Stimulated activated CD8-positive, alpha-beta memory T cell treated with anti-CD3 and anti-CD28 coated beads, Interleukin-2, amount 100 ng/mL, for 1 hour (primary cell): ENCODE measurements around the gene OR5K2.

ENCODE experiments used
- DNase-seq, 2 donors: peaks; one replicate each; pipeline ENCODE4 v3.0.0-alpha.2; 2020; ENCODE audit warnings: low read depth in 2 of 2

OR5K2 gene

DNA sequence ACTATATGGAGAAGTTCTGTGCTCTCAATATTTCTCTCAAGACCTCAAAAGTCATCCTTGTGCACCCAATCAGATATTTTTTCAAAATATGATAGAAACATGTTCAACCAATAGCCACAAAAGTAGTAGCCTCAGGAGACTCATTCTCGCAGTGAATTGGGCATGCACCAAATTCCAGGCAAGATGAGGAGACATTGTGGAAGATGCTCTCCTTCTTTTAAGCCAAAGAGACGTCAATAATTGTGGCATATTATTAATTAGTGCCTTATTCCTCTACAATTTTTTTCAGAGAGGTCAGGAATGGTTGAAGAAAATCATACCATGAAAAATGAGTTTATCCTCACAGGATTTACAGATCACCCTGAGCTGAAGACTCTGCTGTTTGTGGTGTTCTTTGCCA is at the start of gene OR5K2:
Gene OR5K2, plus strand, starts transcription at position 301 of the 400 bp plus-strand sequence. Its CDS starts 0 bp downstream, at position 301.
- no peak for DNase-seq

DNA sequence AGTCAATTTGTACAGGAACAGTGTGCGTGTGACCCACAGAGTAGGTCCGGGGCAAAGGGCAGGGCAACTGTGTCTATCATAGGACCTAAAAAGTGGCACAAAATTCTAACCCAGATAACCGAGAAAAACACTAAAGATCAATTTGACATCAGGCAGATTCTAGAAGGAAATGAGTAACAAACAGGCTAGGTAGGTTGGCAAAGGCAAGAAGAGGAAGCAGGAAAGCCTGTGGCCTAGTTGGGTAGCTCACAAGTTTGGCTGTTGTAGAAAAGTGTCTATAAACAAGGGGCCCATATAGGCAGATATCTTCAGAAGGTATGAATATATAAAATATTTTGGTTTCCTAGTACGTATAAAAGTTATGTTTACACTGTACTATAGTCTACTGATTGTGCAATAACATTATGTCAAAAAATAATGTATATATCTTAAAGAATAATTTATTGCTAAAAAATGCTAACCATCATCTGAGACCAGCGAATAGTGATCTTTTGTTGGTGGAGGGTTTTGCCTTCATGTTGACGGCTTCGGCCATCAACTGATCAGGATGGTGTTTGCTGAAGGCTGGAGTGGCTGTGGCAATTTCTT is 47.8 kb upstream of the OR5K2 start:
- DNase-seq = no peak

DNA sequence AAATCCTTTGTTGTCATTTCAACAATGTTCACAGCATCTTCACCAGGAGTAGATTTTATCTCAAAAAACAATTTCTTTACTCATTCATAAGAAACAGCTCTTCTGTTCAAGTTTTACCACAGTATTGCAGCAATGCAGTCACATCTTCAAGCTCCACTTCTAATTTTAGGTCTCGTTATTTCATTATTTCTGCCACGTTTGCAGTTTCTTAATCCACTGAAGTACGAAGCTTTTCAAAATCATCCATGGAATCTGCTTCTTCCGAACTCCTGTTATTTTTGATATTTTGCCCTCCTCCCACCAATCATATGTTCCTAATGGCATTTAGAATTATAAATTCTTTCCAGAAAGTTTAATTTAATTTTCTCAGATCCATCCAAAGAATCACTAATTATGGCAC is 47.1 kb upstream of the OR5K2 start:
- no peak for DNase-seq

DNA sequence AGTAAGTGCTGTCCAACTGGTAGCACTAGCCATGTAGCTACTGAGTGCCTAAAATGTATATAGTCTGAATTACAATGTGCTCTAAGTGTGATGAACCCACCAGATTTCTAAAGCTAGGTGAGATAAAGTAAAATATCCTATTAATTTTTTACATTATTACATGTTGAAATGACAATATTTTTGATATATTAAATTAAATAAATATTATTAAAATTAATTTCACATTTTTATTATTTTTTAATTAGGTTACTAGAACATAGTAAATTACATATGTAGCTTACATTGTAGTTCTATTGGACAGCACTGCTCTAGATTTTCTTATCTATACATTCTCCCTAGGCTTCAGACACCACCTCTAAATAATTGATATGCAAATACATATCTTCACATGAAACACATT is 43.7 kb upstream of the OR5K2 start:
- no peak for DNase-seq

DNA sequence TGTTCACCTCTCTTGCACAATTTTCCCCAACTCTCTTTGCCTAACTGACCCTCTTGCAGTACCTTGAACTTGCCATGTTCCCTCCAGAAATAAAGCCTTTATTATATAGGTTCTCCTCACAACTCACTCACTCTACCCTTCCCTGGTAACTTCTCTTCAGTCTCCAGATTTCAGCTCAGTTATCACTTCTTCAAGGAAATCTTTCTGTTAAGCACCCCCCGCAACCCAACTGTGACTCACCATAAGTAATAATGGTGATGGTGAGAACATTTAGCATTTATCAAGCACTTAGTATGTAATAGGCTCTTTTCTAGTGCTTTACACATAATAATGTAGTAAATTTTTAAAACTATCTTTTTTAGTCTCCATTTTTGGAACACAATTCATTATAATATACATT is 42.6 kb upstream of the OR5K2 start:
- no peak for DNase-seq

DNA sequence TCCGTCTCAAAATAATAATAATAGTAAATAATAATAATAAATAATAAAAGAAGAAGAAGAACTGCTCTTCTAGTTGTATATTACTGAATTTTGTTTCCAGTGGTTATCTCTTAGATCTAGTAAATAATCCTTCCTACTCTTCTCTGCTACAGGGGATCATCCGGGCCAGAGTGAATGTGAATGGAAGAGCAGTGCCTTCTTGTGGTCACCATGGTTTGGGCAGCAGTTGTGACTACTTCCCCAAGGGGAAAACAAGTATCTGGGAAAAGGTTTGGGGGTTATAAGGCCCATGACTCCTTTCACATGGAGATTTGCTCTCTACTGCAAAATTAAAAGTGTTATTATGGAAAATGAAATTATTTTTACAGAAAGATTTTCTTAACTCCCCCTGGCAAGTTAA is 39.9 kb upstream of the OR5K2 start:
- no peak for DNase-seq

DNA sequence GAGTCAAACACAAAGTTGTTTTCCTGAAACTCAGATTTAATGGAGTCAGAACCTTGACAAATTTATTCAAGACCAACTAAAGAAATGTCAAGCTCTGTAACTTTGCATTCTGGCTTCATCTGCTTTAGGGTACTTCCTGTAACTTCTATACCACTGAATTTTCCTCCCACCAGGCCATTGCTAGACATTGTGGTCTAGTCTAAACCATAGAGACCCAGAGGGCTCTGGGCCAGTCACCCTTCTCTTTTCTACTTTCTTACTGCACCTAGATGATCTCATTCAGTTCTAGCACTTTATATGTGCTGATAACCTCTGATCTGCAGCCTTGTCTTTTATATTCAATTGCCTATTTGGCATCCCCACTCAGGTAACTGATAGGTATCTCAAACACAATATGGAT is 37.3 kb upstream of the OR5K2 start:
- DNase-seq = no peak

DNA sequence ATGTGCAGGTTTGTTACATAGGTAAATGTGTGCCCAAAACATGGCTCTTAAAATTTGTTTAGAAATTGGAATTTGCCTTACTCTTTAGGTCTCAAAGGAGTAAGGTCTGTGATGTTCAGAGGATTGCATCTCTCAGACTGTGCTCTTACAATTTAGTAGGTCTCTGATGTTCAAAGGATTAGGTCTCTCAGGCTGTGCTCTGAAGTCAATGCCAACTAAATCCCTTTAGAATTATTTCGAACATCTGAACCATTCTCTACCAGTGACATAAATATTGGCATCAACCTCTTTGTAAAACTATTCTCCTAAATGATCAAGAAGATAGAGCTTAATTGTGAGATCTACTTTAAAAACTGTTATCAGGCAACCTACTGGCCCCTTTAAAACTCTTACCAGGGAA is 34.6 kb upstream of the OR5K2 start, which contains the start of gene OR5K1:
Gene OR5K1, plus strand, starts transcription at position 301 of the 400 bp plus-strand sequence. CDS start 6,376 bp downstream, outside the sequence.
- no peak for DNase-seq

DNA sequence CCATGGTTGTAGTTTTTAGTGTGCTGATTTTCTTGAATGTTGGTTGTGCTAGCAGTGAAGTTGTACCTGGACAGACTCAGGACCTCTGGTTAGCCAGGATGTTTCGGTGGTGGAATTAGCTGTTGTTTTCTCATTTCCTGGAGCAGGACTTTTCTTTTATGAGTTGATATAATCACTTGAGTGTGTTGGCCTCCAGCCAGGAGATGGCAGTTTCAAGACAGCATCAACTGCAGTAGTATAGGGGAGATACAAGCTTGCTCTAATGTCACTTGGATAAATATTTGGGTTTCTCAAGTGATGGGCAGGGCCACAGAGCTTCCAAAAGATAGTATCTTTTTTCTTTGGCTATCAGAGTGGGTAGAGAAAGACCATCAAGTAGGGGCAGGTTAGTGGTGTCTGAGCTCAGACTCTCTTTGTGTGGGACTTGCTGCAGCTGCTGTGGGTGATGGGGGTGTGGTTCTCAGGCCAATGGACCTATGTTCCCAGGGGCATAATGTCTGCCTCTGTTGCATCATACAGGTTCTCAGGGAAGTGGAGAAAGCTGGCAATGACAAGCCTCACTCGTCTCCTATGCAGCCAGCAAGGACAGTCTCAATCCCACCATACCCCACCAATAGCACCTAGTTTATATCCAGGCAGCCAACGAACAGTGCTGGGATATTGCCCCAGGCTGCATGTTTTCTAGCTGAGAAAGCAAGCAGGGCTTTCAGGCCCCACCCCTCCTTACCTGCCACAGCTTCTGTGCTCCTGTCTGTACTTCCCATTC is 14.6 kb upstream of the OR5K2 start:
- DNase-seq = no peak

DNA sequence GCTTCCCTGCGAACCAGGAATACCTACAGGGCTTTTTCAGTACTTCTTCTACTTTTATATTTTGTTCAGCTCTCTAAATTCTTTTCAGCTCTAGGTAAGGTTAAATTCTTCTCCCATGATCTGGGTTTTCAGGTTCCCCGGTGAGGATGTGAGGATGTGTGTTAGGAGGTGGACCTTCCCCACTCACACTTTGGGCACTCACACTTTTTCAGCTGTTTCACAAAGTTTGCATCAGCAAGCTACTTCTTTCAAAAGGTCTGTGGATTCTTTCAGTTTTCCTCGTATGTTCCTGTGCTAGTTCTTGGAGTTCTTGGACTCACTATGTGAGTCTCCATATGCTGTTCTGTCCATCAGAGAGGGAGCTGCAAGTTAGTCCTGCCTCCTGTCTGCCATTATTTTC is 13.9 kb upstream of the OR5K2 start:
- no peak for DNase-seq

DNA sequence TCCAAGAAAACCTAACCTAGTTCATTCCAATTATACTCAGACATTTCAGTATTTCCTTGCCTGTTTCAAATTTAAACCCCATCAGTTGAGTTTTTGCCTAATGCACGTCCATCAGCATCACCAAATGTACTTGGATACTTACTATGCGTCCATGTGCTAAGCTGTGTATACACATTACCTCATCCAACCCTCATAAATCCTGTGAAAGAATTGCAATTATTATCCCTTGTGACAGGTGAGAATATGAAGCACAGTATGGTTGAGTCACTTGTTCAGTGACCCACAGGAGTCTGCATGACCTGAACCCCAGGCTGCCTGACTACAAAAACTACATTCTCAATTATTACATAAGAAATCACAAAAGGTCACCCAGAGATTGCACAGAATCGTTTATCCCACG is 2.5 kb downstream of the OR5K2 start:
- no peak for DNase-seq

DNA sequence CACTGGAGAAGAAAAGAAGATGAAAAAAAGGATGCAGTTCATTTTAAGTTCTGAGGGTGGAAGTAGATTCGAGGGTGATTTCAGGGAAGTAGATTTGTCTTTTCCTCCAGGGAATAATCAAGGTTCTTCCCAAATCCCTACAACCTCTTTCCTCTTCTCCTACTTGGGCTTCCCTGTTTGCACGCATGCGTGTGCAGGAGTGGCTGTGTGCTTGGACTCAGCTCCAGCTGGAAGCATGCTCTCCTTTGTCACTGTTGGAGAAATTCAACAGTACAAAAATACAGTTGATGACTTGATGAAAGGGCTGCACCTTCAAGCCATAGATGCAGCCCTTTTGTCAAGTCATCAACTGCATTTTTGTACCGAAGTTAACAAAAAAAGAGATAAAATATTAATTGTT is 3.8 kb downstream of the OR5K2 start:
- no peak for DNase-seq

DNA sequence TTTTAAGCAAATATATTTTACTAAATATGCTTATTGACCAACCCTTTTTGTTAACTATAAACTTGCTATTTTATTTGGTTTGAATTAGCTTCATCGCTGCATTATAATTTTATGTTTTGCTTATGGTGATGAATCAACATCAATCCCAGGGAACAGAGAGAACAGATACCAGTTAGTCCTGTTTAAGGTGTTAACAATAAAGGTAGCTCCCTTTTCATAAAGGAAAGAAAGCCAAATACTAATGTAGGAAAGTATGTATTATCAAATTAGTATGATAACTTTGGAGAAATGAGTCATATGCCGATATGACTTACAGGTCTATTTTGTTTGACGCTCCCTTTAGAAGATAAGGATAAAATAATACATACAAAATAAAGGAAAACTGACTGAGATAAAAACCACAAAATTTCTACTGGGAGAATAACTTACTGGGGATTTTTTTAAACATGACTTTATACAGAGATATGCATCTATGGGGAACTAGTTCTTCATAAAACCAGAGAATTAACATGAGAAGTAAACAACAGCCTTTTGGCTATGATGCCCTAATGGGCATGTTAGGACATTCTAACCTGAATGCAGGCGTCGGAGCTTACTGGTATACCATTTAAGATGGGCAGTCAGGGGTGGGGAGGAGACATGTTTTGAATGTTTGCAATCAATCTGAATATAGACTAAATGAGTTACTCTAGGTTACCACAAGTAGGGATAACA is 4.5 kb downstream of the OR5K2 start:
- DNase-seq = no peak

DNA sequence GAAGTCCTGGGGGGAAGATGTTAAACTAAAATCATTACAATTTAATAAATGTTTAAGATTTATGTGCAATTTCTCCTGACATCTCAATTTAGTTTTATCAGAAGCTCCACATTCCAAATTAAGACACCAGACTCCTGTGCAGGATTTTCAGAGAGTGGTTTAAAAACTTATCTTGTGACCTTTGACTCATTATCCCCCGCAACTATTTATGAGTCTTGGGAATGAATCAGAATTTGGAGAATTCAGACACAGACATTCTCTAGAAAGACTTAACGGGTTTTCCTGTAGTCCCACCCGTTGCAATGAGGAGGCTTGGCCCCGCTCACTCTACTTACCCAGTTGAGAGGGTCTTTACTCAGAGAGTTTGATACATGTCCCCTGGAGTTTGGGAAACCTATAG is 7.1 kb downstream of the OR5K2 start:
- DNase-seq = no peak

DNA sequence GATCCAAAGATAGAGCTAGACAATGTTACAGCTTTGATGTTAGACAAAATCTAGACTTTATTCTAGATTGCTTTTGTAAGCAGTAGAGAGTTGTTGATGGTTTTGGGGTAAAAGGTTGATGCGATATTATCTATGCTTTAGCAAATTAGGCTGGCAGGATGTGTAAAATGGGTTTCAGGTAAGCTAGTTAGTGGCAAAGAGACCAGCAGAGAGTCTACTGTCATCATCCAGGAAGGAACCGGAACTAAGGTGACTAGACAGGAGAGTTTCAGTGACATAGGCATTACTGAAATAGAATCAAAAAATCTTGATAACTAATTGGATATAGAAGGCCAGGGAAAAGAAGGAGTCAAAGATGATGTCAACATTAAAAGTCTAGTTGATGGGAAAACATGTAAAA is 11.1 kb downstream of the OR5K2 start:
- no peak for DNase-seq

DNA sequence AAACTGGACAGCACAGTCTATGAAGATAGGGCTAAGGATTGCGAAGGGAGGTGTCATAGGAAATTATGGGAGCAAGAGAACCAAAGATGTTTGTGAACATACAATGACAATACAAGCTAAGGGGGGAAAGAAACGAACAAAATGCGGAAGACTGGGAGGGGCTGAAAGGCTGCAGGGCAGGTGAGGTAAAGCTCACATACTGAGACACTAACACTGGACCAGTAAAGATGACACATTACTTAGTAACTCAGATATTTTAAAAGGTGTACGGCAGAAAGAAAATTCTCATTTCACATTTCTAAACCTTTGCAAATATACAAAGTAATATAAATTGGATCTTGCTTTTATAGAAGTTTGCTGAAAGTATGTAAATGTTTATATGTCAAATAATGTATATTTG is 15.1 kb downstream of the OR5K2 start:
- DNase-seq = no peak

DNA sequence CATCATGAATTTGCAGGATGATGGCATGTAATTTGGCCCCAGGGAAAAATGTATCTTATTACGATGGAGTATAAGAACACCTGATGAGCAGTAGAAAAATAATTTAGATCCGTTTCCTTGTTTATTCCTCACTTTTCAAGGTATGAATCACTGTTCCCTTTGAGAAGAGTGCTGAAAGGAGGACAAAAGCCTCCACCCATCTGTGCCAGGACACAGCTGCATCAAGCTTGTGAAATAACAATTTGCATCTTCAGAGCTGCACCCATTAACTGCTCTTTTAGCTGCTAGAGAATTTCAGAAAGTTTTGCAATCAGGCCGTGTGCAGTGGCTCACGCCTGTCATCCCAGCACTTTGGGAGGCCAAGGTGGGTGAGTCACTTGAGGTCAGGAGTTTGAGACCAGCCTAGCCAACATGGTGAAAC is 15.6 kb downstream of the OR5K2 start:
- DNase-seq = no peak

DNA sequence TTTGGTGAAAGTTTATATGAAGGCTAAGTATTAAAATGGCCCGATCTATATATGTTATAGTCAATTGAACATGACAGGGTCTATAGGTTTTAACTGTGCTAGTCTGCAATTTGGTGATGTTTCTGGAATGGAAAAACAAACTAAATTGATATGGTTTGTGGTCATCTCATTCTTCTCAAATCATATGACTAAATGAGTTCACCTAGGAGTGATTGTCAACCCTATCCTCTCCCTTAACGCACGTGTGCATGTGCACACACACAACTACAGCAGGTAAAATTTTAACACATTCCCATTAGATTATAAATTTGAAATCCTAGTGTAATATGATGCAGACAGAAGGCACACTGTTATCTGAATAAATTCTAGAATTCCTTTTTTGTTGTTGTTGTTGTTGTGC is 16.3 kb downstream of the OR5K2 start:
- no peak for DNase-seq

DNA sequence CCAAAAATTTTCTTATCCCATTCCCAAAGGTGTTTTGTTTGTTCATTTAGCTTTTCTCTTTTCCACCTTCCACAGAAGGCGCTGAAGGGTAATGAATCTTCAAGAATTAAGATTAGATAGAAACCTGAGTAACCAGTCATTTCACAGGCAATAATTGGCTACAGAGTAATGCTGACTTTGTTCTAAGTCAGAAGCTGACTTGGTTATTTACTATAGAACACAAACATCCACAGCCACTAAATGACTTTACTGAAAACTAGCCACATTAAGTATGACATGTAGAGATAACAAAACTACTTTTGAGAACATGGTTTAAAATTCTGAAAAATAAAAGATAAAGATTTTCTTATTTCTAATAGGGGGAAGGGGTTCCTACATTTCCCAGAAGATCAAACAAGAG is 17.5 kb downstream of the OR5K2 start:
- DNase-seq = no peak

DNA sequence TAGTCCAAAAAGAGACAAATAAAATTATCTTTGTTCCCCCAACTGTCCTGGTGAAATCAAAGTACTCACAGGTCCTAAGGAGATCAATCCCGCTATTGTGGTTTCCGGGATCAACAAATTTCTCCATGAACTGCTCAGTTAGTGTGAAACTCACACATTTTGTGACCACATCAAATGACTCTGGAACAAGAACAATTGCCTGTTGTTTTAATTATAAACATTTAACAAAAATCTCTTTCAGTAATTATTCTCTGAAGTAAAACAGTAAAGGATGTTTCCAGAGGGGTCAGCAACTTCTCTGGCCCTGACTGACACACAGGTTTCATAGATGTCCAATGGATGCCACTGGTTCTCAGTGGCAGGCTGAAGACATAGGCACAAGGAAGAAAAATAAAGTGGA is 21.3 kb downstream of the OR5K2 start:
- DNase-seq = no peak

DNA sequence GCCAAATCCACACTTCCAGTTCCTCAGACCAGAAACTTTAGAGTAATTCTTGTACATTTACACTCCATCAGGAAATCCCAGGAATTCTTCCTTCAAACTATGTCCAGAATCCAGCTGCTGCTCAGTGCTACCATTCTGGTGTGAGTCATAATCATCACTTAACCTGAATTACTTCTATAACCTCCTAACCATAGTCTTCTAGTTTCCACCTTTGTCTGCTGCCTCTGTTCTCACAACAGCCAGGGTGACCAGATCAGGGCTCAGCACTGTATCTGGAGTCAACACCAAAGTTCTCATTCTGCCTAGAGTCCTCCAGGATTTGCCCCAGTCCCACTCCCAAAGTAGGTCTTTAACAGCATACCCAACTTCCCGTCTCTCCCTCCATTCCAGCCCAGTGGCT is 21.9 kb downstream of the OR5K2 start:
- no peak for DNase-seq

DNA sequence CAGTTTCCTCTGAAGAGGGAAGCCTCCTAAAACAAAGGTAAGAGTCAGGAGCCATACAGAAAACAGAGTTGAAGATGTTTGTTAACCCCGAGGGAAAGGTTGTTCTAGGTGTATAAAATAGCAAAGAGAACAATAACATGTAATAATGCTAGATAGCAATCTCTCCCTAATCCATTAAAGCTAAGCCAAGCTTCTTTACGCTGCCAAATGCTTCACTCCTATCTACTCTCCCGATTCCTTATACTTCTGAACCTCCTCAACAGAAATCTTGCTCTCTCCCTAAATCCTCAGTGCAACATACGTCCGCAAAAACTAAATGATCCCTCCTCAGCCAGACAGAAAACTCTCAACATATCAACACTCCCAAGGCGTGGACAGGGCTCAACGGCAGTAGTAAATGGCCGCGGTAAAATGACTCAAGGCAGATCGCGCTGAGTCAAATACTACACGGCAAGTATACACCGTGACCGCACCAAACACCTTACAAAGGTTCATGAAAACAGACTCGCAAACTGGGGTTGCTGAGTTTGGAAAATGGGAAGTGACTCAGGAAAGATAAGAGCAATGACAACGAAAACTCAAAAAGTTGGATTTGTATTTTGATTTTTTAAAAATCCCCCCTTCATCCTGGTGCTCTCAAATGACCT is 24.5 kb downstream of the OR5K2 start:
- DNase-seq = peak in 1 of 2 donors; percentile 9
